B cell (primary cell): ENCODE data around the gene LYRM7.

ENCODE experiments used
- CTCF ChIP-seq: fragments of 200-600 bp; IDR thresholded peaks from one replicate; pipeline ENCODE4 v1.8.0; 2022; ENCODE audit warnings: antibody characterized with exemption, mild to moderate bottlenecking
- EZH2 ChIP-seq: IDR thresholded peaks from 2 replicates; pipeline ENCODE4 v1.6.1; 2012; ENCODE audit warnings: borderline replicate concordance, low read depth, mild to moderate bottlenecking, moderate library complexity, low read length; ENCODE audit not compliant: insufficient read depth, poor library complexity, severe bottlenecking

DNA sequence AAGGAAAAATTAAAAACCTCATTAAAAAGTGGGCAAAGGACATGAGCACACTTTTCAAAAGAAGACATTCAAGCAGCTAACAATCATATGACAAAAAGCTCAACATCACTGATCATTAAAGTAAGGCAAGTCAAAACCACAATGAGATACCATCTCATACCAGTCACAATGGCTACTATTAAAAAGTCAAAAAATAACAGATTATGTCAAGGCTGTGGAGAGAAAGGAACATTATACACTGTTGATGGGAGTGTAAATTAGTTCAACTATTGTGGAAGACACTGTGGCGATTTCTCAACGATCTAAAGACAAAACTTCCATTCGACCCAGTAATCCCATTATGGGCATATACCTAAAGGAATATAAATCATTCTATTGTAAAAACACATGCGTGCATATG is 41.4 kb upstream of the LYRM7 start:
- TF ChIP-seq CTCF (no peak), EZH2 (no peak)
